Measurements from ENCODE around the gene PRF1.

PRF1 gene

GRCh38 chr10:70596110-70596798 is 6.3 kb downstream of the PRF1 start:
- DNase-seq (ENCODE audit: extremely low spot score, insufficient read length, low read depth), result no peak
- FAIRE-seq, result no peak

- no peak for DNase-seq (ENCODE audit: extremely low spot score, insufficient read length, low read depth)
- FAIRE-seq, result no peak
These were observed 7.0 kb downstream of the PRF1 start for GRCh38 chr10:70595566-70596016.

GRCh38 chr10:70594161-70594560 is 8.4 kb downstream of the PRF1 start:
- FAIRE-seq, result no peak
- DNase-seq (ENCODE audit: extremely low spot score, insufficient read length, low read depth), result no peak

- DNase-seq (ENCODE audit: extremely low spot score, insufficient read length, low read depth) (no peak), FAIRE-seq (no peak)
These were observed 9.0 kb downstream of the PRF1 start for GRCh38 chr10:70593513-70593890.

GRCh38 chr10:70592746-70593512 is 9.6 kb downstream of the PRF1 start:
- no peak for DNase-seq (ENCODE audit: extremely low spot score, insufficient read length, low read depth)
- FAIRE-seq, result no peak

GRCh38 chr10:70592186-70592735 is 10.3 kb downstream of the PRF1 start:
- DNase-seq (ENCODE audit: extremely low spot score, insufficient read length, low read depth) (no peak), FAIRE-seq (no peak)

GRCh38 chr10:70590655-70591416 is 11.7 kb downstream of the PRF1 start:
- DNase-seq (ENCODE audit: extremely low spot score, insufficient read length, low read depth), result no peak
- FAIRE-seq, result peak; percentile 68

GRCh38 chr10:70589762-70590654 is 12.5 kb downstream of the PRF1 start:
- FAIRE-seq, result no peak
- no peak for DNase-seq (ENCODE audit: extremely low spot score, insufficient read length, low read depth)

GRCh38 chr10:70588859-70589570 is 13.5 kb downstream of the PRF1 start:
- FAIRE-seq (no peak), DNase-seq (ENCODE audit: extremely low spot score, insufficient read length, low read depth) (no peak)

- FAIRE-seq (peak; percentile 62), DNase-seq (ENCODE audit: extremely low spot score, insufficient read length, low read depth) (no peak)
These were observed 14.3 kb downstream of the PRF1 start for GRCh38 chr10:70588255-70588654.

- DNase-seq (ENCODE audit: extremely low spot score, insufficient read length, low read depth) (no peak), FAIRE-seq (peak; percentile 95)
These were observed 15.4 kb downstream of the PRF1 start for GRCh38 chr10:70587045-70587658.

GRCh38 chr10:70586348-70586930 is 16.1 kb downstream of the PRF1 start:
- DNase-seq (ENCODE audit: extremely low spot score, insufficient read length, low read depth), result no peak
- no peak for FAIRE-seq

- DNase-seq (ENCODE audit: extremely low spot score, insufficient read length, low read depth), result no peak
These were observed 16.9 kb downstream of the PRF1 start for GRCh38 chr10:70585578-70586169.

GRCh38 chr10:70584909-70585544 is 17.5 kb downstream of the PRF1 start:
- DNase-seq (ENCODE audit: extremely low spot score, insufficient read length, low read depth), result no peak
- FAIRE-seq, result no peak

More at GRCh38 chr10:70585578-70586169, 16.9 kb downstream of the PRF1 start:
- no peak for FAIRE-seq

GRCh38 chr10:70584366-70584765 is 18.2 kb downstream of the PRF1 start:
- no peak for DNase-seq (ENCODE audit: extremely low spot score, insufficient read length, low read depth)
- FAIRE-seq, result no peak

GRCh38 chr10:70583669-70584037 is 18.9 kb downstream of the PRF1 start:
- FAIRE-seq (no peak), DNase-seq (ENCODE audit: extremely low spot score, insufficient read length, low read depth) (no peak)
